Activated effector memory CD4-positive, alpha-beta T cell treated with Interleukin-2 at 50 U/mL for 16 hours (primary cell): Measurements from ENCODE around the gene LHX2.

Experiments used
- DNase-seq: peaks from one replicate; pipeline ENCODE4 v3.0.0-alpha.2; 2020

LHX2 gene

GRCh38 chr9:124014211-124014955, 2.8 kb downstream of the LHX2 start:
- no peak for DNase-seq

- no peak for DNase-seq
Measured at GRCh38 chr9:124014956-124015660, 3.5 kb downstream of the LHX2 start.

- DNase-seq, result no peak
Measured at GRCh38 chr9:124015661-124016131, 4.1 kb downstream of the LHX2 start.

- no peak for DNase-seq
Measured at GRCh38 chr9:124016175-124017050, 4.8 kb downstream of the LHX2 start.

- DNase-seq, result no peak
Measured at GRCh38 chr9:124017051-124017928, 5.7 kb downstream of the LHX2 start.

GRCh38 chr9:124017929-124018729, 6.6 kb downstream of the LHX2 start:
- no peak for DNase-seq

- DNase-seq, result no peak
Measured at GRCh38 chr9:124018730-124019697, 7.4 kb downstream of the LHX2 start.

GRCh38 chr9:124019771-124020519, 8.4 kb downstream of the LHX2 start:
- no peak for DNase-seq

- DNase-seq, result no peak
Measured at GRCh38 chr9:124020520-124021384, 9.2 kb downstream of the LHX2 start.

- DNase-seq, result no peak
Measured at GRCh38 chr9:124021385-124021769, 9.8 kb downstream of the LHX2 start.

GRCh38 chr9:124022201-124023121, 10.9 kb downstream of the LHX2 start:
- DNase-seq, result no peak

- no peak for DNase-seq
Measured at GRCh38 chr9:124024107-124024506, 12.5 kb downstream of the LHX2 start.

GRCh38 chr9:124029617-124030016, 18.0 kb downstream of the LHX2 start:
- no peak for DNase-seq

GRCh38 chr9:124030969-124031451, 19.4 kb downstream of the LHX2 start:
- DNase-seq, result no peak

- no peak for DNase-seq
Measured at GRCh38 chr9:124032247-124032646, 20.7 kb downstream of the LHX2 start.

- no peak for DNase-seq
Measured at GRCh38 chr9:124033348-124033747, 21.8 kb downstream of the LHX2 start.

GRCh38 chr9:124033967-124034366, 22.4 kb downstream of the LHX2 start:
- DNase-seq, result no peak
